HUDEP-2 (cell line): ENCODE data around the gene PMVK.
"Not testable (repeated sequence)": the region's sequence is repeated elsewhere in the genome, so short reads cannot be mapped to it uniquely, and the experiment has no call there.

ENCODE experiments used
- DNase-seq, 76 experiments: peaks; one replicate each; lab custom pipeline; 2025; ENCODE audit not compliant: unreplicated experiment in 76 of 76; lab: John Stamatoyannopoulos, UW

PMVK gene

DNA sequence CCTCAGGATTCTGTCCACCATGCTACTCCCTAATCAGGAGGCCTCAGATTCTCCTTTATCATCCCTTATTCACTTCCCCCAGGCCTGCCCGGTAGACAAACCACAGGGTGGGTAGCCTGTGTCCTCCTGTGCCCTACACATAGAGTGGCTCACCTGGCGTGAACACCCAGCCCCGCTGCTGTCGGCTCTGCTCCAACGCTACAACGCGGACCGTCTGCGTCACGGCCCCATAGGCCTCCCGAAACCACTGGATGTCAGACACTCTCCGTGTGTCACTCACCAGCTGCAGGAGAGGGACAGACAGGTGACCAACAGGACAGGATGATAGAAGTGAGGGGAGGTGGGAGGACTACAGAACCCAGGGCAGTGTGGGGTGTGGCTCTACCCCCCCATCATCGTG lies 10.3 kb downstream of the PMVK start:
- no peak for DNase-seq

GRCh38 chr1:154925335-154926170 lies 11.0 kb downstream of the PMVK start:
- DNase-seq = no peak

GRCh38 chr1:154923695-154924094 lies 12.8 kb downstream of the PMVK start:
- DNase-seq = peak in 3 of 76 experiments; percentile 7 to 19 (median 9)

DNA sequence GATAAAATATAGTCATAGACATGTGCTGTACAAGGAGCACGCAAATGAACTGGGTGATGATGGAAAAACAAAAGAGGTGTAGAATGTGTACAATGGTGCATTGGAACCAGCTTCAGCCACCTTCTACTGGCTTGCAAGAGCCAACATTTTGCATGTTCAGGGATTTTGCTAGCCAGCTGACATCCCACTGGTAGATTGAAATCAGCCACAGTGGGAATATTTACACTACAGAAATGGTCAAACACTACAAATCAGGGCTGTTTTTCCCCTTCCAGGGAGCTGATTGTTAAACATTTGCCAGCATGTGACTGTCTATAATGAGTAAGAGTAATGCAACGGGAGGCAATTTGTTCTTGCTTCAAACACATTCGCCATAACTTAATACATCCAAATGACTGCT lies 23.2 kb downstream of the PMVK start:
- no peak for DNase-seq

DNA sequence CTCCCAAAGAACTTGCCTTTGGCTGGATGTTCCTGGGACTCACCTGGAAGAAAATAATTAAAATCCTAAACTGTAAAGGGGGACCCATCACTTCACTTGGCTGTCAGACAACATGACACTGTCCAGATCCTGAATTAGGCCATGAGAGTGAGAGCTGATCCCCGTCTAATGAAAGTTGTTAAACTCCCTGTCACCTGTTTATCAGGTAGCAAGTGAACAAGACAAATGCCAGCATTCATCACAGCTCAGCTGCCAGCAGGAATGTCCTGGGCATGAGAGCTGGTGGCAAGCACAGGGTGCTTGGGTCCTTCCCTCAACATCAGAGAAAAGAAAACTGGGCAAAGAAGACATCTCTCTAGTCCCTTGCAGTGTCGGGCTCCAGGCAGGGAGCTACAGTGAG lies 23.8 kb downstream of the PMVK start:
- DNase-seq = no peak

DNA sequence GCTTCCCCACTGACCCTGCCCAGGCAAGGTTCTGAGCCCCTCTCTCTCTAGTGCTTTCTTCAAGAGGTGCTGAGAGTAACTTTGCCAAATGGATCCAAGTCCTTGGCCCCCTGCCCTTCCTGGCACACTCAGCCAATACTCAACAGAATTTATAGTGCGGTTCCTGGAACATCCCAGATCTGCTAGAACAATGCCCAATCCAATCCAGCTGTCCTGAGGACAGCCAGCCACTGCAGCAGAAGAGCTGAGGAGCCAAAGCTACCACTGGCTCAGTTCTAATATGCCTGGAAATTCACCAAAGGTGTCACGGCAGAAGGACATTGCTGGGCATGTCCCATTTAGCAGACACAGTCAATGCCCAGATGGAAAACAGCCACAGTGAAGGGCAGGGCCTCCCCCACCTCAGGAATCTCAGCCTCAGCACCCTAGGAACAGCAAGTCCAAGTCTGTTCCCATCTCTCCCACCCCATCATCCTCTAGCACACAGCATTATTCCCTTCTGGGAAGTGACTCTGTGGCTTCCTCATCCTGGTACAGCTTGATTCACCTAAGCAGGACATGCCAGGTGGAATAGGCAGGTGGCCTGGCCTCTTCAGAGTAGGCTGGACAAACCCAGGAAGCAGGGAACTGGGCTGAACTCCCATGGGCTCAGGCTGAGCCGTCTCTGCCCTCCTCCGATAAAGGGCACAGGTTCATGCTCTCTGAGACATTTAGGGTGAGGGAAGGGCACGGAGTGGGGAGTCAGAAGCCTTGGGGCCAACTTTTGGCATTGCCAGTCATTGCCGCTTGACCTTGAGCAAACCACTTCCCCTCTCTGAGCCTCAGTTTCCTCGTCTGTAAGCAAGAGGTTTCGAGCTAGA lies 24.6 kb downstream of the PMVK start:
- DNase-seq = no peak

DNA sequence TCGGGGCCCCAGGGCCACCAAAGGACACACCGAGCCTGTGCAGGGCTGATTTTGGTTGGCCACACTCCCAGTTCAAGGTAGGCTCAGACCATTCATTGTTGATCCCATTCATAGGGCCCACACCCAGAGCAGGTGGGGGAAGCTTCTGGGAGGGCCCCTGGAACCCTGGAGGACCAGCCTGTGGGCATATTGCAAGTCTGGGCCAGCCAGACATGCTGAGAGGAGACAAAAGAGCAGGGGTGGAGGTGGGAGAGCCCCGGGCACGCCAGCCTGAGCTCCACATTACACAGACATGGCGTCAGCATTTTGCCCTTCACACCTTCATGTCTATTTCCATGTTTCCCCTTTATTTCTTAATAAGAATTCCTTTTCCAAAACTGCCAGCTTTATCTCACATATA lies 25.7 kb downstream of the PMVK start:
- no peak for DNase-seq

DNA sequence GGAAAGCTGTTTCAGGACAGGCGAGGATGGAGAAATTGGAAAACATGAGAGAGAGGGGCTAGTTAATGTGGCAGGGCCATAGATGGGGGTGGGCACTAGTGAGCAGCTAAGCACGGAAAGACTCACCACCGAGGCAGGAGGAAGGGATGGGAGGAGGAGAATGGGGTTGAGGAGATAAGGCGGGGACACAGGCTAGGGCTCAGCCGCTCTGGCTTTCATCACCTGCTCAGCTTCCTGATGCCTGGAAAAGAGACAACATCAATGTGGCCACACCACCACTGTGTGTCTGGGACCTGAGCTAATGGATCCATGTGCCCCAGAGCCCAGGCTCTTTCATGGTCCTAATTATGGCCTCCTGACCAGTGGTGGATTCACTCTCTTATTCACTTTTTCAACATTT lies 27.6 kb downstream of the PMVK start:
- DNase-seq = no peak

DNA sequence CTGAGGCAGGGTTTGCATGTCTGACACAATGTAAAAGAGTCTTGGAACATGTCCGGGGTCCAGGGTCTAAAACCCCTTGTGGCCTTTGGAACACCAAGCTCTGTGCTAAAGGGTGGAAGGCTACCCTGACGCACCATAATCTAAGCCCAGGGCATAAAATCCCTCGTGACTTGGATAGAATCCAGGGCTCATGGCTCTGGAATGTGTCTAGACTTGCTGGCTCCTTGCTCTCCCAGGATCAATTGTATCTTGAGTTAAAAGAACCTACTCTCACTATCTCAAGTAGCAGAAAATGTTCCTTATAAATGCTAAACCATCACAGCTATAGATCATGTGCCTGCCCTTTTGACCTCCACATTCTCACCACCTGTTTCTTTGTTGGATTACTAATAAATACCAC lies 28.4 kb downstream of the PMVK start:
- not testable (repeated sequence) for DNase-seq

GRCh38 chr1:154906621-154907081 lies 29.9 kb downstream of the PMVK start:
- DNase-seq = no peak

GRCh38 chr1:154902938-154903566 lies 33.5 kb downstream of the PMVK start:
- no peak for DNase-seq

- DNase-seq = no peak
These were observed 34.9 kb downstream of the PMVK start for GRCh38 chr1:154901591-154901990.

DNA sequence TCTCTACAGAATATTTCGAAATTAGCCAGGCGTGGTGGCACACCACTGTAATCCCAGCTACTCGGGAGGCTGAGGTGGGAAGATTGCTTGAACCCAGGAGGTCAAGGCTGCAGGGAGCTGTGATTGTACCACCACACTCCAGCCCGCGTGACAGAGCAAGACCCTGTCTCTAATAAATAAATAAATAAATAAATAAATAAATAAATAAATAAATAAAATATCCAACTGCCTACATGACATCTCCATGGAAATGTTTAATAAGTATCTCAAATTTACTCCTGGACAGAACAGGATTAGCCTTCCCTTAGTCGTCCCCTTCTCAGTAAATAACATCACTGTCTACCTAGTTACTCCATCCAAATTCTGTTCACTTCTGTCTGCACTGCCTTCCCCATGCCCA lies 37.5 kb downstream of the PMVK start:
- DNase-seq = no peak

DNA sequence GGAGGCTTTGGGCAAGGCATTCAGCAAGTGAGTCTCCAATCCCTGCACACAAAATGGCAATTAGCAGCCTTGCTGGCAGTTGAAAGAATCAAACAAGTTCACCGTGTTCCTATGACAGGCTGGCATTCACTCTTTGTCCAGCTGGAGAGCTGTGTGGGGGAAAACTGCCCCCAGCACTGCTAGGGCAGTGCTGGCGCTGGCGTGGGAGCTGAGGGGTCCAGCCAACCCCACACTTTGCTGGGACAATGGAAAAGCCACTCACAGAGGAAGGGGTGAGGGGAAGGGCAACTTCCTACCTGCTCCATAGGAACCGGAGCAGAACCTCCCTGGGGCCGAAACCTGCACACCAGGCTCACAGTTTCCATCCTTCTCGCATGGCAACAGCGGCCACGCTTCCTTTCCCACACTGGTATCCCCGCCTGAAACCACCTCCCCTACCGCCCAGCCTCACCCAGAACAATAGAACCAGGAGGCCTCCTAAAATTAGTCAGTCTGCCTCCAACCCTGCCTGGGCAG lies 39.7 kb downstream of the PMVK start:
- no peak for DNase-seq

- DNase-seq = no peak
These were observed 40.7 kb downstream of the PMVK start for GRCh38 chr1:154895798-154896197.

- no peak for DNase-seq
These were observed 45.1 kb downstream of the PMVK start for GRCh38 chr1:154891452-154891851.

DNA sequence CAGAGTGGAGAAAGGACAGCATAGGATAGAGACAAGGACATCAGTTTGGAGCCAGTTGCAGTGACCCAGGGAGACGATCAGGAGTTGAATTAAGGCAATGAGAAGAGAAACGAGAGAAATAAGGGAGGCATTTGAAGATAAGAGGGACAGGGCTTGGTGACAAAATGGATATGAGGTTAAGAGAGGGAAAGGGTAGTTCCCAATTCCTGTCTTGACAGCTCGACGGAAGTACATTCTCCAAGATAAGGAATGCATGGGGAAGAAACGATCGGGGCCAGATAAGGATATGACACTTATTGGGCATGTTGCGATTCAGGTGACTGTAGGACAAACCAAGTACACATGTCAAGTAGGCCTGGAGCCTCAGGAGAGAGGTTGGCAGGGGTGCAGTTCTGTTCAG lies 47.8 kb downstream of the PMVK start:
- DNase-seq = no peak

GRCh38 chr1:154886281-154887015 lies 50.1 kb downstream of the PMVK start:
- peak in 10 of 76 experiments; percentile 6 to 69 (median 28) for DNase-seq

- no peak for DNase-seq
These were observed 51.4 kb downstream of the PMVK start for GRCh38 chr1:154884869-154885701.
